ENCODE data around the gene G2E3. TPM values are rescaled to one million over a fixed set of nuclear protein-coding genes. Genes with fewer than 3 reads are reported as not detected.

G2E3 gene
- total and polyA plus RNA-seq, 2 experiments from 2014 or later, result 67.4 to 113 TPM

- no peaks in the 10 kb centered on the region for H3K27me3 ChIP-seq (ENCODE audit: insufficient read depth)
- no peaks in the 10 kb centered on the region for H4K20me1 ChIP-seq (replicated peaks; ENCODE audit: insufficient read depth)
- H3K27ac ChIP-seq (ENCODE audit: low read depth), result no peak overlapping the region
- H3K9me3 Mint-ChIP-seq, result peaks cover 8% of the 10 kb centered on the region; the same call in 2 of the 3 replicates
- no peak for TF ChIP-seq STAT1 (IDR thresholded peaks at IDR 0.05; ENCODE audit: unreplicated experiment)
- TF ChIP-seq POLR2AphosphoS5 (IDR thresholded peaks at IDR 0.05; ENCODE audit: low read depth), result no peak
- no peak for TF ChIP-seq CTCF (conservative IDR thresholded peaks at IDR 0.05; ENCODE audit: low read depth in 2 of 2)
- no peak for TF ChIP-seq REST (IDR thresholded peaks at IDR 0.05; ENCODE audit: unreplicated experiment)
- no peak for TF ChIP-seq NANOG (IDR thresholded peaks at IDR 0.05; ENCODE audit: borderline replicate concordance)
- no peak for TF ChIP-seq ZNF462 (CRISPR knock-in tag; IDR thresholded peaks at IDR 0.05)
- no peak for TF ChIP-seq EZH2 (IDR thresholded peaks at IDR 0.05; ENCODE audit: low read depth, unreplicated experiment)
- no peak for TF ChIP-seq ZNF331 (CRISPR knock-in tag; IDR thresholded peaks at IDR 0.05; ENCODE audit: low read depth)
- TF ChIP-seq EZH2phosphoT487 (IDR thresholded peaks at IDR 0.05; ENCODE audit: unreplicated experiment), result no peak
- TF ChIP-seq CREB1 (CRISPR knock-in tag; IDR thresholded peaks at IDR 0.05; ENCODE audit: low read depth), result no peak
- no peak for TF ChIP-seq ETS1 (IDR thresholded peaks at IDR 0.05)
- TF ChIP-seq JUNB (IDR thresholded peaks at IDR 0.05; ENCODE audit: unreplicated experiment), result no peak
- TF ChIP-seq ZNF114 (CRISPR knock-in tag; IDR thresholded peaks at IDR 0.05), result no peak
- no peaks in the 10 kb centered on the region for H3K36me3 ChIP-seq (ENCODE audit: insufficient read depth)
- no peaks in the 10 kb centered on the region for H3K79me2 ChIP-seq (replicated peaks; ENCODE audit: insufficient read depth)
- no peak overlapping the region for H3K4me2 ChIP-seq
- H3K4me1 ChIP-seq (ENCODE audit: insufficient read depth), result no peaks in the 10 kb centered on the region
- H3F3A ChIP-seq (replicated peaks; ENCODE audit: low read depth), result no peaks in the 10 kb centered on the region
- no peak overlapping the region for H3K4me3 Mint-ChIP-seq
- no peak for DNase-seq (ENCODE audit: low spot score)
- no peak overlapping the region for H3K27ac Mint-ChIP-seq
- no peaks in the 10 kb centered on the region for H3K9me2 ChIP-seq (ENCODE audit: insufficient read depth)
- H3K36me3 Mint-ChIP-seq (ENCODE audit: low read depth), result peaks cover 3% of the 10 kb centered on the region; the same call in 1 of the 3 replicates
- no peak overlapping the region for H3K4me3 ChIP-seq
- no peak for ATAC-seq
- H2AFZ ChIP-seq, result no peak overlapping the region
- no peaks in the 10 kb centered on the region for H3K4me1 Mint-ChIP-seq
- H3K27me3 Mint-ChIP-seq (ENCODE audit: insufficient read depth, low read depth, poor library complexity), result no peaks in the 10 kb centered on the region
These were observed 17.6 kb upstream of the G2E3 start for GRCh38 chr14:30541318-30541717.
